ENCODE measurements around the gene MKRN2.
A peak's percentile ranks its signal among the peaks of the same experiment; 100 is the strongest.

MKRN2 gene

DNA sequence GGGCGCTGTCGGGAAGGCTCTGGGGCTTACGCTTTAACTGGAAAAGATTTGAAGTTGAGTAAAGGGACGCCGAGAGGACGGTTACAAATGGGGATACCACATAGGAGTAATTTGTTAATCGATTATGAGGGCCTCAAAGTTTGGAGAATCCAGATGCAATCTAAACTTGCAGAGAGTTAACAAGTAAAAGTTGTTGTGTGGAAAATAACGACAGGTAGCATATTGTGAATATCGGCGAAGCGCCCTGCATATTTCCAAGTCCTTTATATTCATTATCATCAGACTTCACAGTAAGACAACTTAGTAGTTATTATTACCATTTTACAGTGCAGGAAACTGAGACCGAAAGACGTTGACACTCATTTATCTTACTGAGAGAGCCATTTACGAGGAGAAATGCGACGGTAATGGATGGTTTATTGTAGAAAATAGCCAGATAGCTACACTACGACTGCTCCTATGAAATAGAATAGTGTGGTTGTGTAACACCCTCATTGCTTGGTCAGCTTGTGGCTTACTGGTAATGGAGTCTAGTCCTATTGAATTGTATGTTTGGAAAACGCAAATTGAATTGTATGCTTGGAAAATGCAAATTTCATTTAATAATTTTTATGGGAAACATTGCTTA is 700 bp downstream of the MKRN2 start:
- DNase-seq, result no peak

DNA sequence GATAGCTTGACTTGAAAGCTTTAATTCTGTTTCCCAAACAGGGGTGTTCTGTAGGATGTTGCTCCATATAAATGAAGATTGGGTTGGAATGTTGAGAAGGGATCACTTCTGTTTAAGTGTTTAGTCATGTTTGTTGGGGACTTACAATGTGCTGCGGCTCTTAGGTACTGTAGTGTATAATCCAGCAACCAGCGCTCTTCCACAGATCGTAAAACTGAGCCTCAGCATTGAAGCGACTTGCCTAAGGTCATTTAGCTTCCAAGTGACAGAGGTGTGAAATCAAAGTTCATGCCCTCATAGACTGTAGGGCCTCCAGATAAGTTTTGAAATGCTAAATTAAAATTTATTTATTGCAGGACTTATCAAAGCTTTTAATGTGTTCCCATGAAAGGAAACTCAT is 1.8 kb downstream of the MKRN2 start:
- no peak for DNase-seq

GRCh38 chr3:12559520-12559919 is 2.6 kb downstream of the MKRN2 start:
- no peak for DNase-seq

- peak; percentile 30 for DNase-seq
Observed at GRCh38 chr3:12560505-12561190, 3.8 kb downstream of the MKRN2 start.

- no peak for DNase-seq
Observed at GRCh38 chr3:12561397-12561796, 4.5 kb downstream of the MKRN2 start.

DNA sequence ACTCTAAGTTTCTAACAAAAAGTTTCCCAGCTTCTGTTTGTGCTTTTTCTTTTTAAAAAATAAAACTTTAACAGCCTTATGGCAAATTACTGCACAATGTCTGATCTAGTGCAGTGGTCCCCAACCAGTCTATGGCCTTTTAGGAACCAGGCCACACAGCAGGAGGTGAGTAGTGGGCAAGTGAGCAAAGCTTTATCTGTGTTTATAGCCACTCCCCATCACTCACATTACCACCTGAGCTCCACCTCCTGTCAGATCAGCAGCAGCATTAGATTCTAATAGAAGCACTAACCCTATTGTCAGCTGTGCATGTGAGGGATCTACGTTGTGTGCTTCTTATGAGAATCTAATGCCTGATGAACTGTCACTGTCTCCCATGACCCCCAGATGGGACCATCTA is 5.6 kb downstream of the MKRN2 start:
- DNase-seq, result no peak

GRCh38 chr3:12566976-12567375 is 10.1 kb downstream of the MKRN2 start:
- no peak for DNase-seq

DNA sequence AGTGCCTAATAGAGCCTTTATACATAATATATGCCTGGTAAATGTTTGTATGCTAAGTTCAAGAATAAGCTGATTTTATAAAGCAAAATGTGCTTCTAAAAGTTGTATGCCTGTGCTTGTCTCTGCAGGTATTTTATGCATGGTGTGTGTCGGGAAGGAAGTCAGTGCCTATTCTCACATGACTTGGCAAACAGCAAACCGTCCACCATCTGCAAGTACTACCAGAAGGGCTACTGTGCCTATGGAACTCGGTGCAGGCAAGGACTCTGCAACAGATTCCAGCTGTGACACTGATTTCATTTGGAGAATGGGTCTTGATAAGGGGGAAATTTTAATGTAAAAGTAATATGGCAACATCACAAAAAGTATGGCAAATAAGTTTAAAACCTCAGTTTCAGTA is 11.9 kb downstream of the MKRN2 start:
- no peak for DNase-seq

GRCh38 chr3:12569836-12570235 is 12.9 kb downstream of the MKRN2 start:
- no peak for DNase-seq

DNA sequence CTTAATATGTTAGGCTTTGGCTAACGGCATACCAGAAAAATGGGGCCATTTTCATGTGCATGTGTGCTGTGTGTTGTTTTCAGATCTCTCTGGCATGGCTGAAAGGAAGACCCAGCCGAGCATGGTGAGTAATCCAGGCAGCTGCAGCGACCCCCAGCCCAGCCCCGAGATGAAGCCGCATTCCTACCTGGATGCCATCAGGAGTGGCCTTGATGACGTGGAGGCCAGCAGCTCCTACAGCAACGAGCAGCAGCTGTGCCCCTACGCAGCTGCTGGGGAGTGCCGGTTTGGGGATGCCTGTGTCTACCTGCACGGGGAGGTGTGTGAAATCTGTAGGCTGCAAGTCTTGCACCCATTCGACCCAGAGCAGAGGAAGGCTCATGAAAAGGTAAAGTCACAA is 15.1 kb downstream of the MKRN2 start:
- DNase-seq, result no peak

DNA sequence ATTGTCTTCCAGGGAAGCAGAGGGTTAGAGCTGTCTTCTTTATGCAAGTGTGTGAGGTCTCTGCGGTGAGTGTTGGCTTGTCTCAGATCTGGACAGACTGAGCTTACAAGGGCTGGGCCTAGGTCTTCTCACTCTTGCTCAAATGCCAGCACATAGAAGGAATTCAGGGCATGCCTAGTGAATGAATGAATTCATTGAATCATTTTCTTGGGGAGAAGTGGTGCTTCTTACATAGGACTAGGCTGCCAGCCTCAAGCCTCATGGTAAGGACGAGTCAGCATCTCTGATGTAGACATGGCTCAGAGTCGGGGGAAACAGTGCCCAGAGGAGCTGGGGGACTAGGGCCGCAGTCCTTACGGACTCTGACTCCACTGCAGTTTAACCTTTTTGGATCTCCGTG is 17.2 kb downstream of the MKRN2 start:
- no peak for DNase-seq

GRCh38 chr3:12574661-12575060 is 17.8 kb downstream of the MKRN2 start:
- DNase-seq, result no peak

DNA sequence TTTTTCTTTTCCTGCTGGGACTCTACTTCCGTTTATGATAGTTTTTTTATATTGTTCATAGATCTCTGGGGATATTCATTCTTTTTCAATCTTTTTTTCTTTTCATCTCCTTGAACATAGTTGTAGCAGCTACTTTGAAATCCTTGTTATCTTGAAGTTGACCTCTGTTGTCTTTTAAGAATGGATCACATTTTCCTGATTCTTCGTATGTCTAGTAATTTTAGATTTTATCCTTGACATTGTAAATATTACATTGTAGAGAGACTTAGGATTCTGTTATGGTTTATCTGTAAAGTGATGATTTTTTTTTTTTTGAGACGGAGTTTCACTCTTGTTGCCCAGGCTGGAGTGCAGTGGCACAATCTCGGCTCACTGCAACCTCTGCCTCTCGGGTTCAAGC is 20.5 kb downstream of the MKRN2 start:
- DNase-seq, result no peak

- no peak for DNase-seq
Observed at GRCh38 chr3:12578742-12579141, 21.9 kb downstream of the MKRN2 start.

DNA sequence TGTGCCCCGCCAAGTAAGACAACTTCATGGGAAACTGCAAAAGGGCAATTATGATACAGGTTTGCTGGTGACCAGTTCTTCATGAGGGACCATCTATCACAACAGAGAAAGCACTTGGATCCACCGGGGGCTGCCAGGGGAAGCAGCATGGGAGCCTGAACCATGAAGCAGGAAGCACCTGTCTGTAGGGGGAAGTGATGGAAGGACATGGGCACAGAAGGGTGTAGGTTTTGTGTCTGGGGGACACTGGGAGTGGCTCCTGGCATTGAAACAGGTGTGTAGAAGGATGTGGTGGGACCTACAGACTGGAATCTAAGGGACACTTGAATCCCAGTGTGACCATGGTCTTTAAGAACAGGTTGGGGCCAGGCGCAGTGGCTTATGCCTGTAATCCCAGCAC is 22.6 kb downstream of the MKRN2 start:
- no peak for DNase-seq

DNA sequence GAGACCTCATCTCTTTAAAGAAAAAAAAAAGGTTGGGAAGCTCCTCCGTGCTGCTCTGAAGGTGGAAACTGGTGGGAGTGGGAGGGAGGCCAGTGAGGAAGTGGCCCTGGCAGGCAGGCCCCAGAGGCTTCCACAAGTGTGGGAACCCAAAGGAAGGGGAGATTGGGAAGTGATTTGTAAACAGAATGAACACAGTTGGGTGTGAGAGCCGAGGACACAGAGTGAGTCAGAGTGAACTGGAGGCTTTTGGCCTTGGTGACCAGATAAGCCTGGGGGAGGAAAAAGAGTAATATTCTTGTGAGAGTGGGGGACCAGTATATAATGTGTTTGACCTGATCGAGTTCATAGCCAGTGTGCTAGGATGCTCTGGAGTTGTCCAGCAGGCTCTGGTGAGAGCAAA is 23.0 kb downstream of the MKRN2 start:
- no peak for DNase-seq

- no peak for DNase-seq
Observed at GRCh38 chr3:12582730-12583129, 25.8 kb downstream of the MKRN2 start.

- DNase-seq, result no peak
Observed at GRCh38 chr3:12583280-12583679, 26.4 kb downstream of the MKRN2 start.

DNA sequence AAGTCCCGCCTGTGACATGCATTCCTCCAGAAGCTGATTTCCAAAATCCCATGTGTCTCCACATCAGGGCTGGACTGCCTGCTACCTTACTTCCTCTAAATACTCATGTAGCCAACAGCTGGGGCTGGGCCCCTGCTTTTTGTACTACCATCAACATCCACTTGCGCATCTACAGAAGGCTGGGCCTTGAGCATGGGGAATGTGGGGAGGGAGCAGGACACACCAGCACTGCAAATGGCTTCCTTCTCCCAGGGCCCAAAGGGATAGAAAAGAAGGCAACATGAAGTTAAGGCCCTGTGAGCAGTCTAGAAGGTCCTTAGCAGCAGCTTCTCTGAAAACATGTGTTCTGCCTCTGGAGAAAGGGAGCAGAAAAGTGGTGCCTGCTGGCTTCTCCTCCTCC is 27.2 kb downstream of the MKRN2 start:
- no peak for DNase-seq

DNA sequence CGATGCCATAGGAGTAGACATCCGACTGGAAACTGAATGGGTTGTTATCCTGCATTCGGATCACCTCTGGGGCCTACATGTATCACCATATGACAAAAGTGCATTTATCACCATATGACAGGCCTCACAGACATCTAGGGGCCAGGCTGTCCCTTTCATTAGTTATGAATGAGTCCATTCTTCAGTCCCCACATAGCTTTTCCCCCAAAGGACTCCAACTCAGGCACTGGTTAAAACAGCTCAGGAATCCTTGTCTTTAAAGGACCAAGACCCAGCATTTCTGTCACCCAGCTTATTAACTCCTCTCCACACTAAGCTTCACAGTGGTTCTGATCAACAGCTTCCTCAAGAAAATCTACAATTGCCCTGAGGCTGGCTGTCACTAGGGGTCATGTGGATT is 28.3 kb downstream of the MKRN2 start:
- no peak for DNase-seq

- DNase-seq, result no peak
Observed at GRCh38 chr3:12585970-12586369, 29.1 kb downstream of the MKRN2 start.

- DNase-seq, result no peak
Observed at GRCh38 chr3:12586403-12586802, 29.5 kb downstream of the MKRN2 start.

- no peak for DNase-seq
Observed at GRCh38 chr3:12588039-12589009, 31.4 kb downstream of the MKRN2 start.

DNA sequence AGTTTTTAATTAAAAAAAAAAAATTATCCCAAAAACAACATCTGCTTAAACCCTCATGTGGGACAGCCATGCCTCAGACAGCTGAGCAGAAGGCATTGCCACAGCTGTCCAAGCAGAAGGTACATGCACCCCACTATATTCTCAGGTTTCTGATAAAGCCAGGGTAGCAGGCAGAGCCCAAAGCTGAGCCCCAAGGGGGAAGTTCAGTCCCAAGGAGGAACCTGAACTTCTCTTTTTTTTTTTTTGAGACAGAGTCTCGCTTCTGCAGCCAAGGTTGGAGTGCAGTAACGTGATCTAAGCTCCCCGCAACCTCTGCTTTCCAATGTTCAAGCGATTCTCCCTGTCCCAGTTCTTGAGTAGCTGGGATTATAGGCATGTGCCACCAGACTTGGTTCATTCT is 33.2 kb downstream of the MKRN2 start:
- no peak for DNase-seq

Measured in activated CD4-positive, alpha-beta T cell treated with anti-CD3 and anti-CD28 coated beads, Interleukin-10, Interleukin-2, amounts not matched to agents 100 ng/mL and 50 ng/mL, durations not matched to agents 16 hours and 8 hours (primary cell).